ENCODE data around the gene LIPC.

GRCh38 chr15:58547628-58548307 is 116.0 kb downstream of the LIPC start:
- no peak for TF ChIP-seq REST (IDR thresholded peaks at IDR 0.05; ENCODE audit: low read depth, low read length)
- no peak for TF ChIP-seq YY1 (IDR thresholded peaks at IDR 0.05; ENCODE audit: low read depth, low read length)
- TF ChIP-seq PAX8 (IDR thresholded peaks at IDR 0.05): no peak
- TF ChIP-seq CTCF (IDR thresholded peaks at IDR 0.05 in 2 of 3, conservative IDR thresholded peaks at IDR 0.05 in 1 of 3; ENCODE audit: control insufficient read depth in 2 of 3, extremely low read depth in 1 of 3, insufficient read depth in 1 of 3, low read depth in 3 of 3, low read length in 3 of 3): no peak
- no peak for TF ChIP-seq SMC3 (IDR thresholded peaks at IDR 0.05; ENCODE audit: borderline replicate concordance, low read length)
- no peak for TF ChIP-seq NFIC (IDR thresholded peaks at IDR 0.05; ENCODE audit: low read depth, low read length)
- no peak for TF ChIP-seq ZNF384 (IDR thresholded peaks at IDR 0.05; ENCODE audit: borderline replicate concordance, low read depth, low read length)
- TF ChIP-seq EP300 (IDR thresholded peaks at IDR 0.05; ENCODE audit: borderline replicate concordance in 1 of 2, control insufficient read depth in 1 of 2, low read depth in 2 of 2, low read length in 2 of 2): no peak

Measured in GM12878 (cell line).